Panc1 (cell line): Measurements from ENCODE around the gene DIAPH3.

ENCODE experiments used
- CTCF ChIP-seq: fragments of 450-650 bp; IDR thresholded peaks from 2 replicates; pipeline ENCODE4 v1.5.1; 2017; ENCODE audit warnings: mild to moderate bottlenecking
- POLR2AphosphoS5 ChIP-seq: IDR thresholded peaks from 2 replicates; pipeline ENCODE4 v1.6.1; 2012; ENCODE audit warnings: mild to moderate bottlenecking, low read depth, low read length, moderate library complexity

DNA sequence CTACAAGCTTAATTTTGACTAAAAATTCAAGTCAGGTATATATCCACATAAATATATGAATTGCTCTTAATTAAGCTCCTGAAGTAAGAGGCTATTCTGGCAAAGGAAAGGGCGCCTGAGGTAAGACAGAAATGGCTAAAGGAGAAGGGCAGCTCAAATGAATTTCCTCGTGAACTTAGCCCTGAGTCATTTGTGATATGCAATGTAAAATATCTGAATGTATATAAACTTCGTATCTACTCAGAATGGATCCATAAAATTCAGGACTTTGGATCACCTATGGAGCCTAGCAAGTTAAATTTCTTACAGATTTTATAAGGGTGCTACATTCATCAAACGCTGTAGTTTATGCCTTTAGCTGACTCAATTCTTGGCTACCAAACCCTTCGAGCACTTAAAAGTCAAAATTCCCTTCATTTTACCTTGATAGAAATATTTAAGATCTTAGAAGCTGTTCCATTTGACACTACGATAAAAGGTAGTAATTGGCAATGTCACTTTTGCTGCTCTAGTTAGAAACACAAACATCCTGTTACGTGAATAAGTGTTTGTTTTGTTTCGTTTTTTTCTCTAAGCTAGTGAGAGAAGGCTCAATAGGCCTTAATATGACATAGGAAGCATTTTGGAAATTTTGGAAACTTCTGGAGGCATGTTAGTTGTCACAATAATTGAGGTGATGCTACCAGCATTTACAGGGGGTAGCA, 69.2 kb downstream of the DIAPH3 start:
- TF ChIP-seq CTCF (no peak), POLR2AphosphoS5 (no peak)
